AG04450 (cell line): ENCODE results near the gene HMGCS1. TPM values are rescaled to one million over a fixed set of nuclear protein-coding genes. Genes with fewer than 3 reads are reported as not detected.

ENCODE experiments used
- CTCF ChIA-PET: fragments of 300-600, 350-600 bp; formaldehyde crosslinking; extraction: SDS; loops from one replicate; lab custom pipeline; 2022; ENCODE audit warnings: antibody characterized with exemption, inconsistent platforms; lab: Charles Lee
- POLR2A ChIA-PET: fragments of 350-600 bp; formaldehyde crosslinking; extraction: SDS; loops from one replicate; lab custom pipeline; 2021; ENCODE audit warnings: antibody characterized with exemption, inconsistent platforms; lab: Yijun Ruan, JAX
- DNase-seq: peaks from one replicate; pipeline ENCODE4 v3.0.0-alpha.2; 2011; ENCODE audit warnings: low read depth, low spot score
- H3K27ac ChIP-seq: one replicate; pipeline ENCODE4 v1.5.1; 2012; ENCODE audit warnings: low read depth, low read length, control low read depth
- H3K27me3 ChIP-seq: one replicate; pipeline ENCODE4 v1.6.0; 2012; ENCODE audit warnings: low read length; ENCODE audit not compliant: control insufficient read depth, insufficient read depth
- H3K4me3 ChIP-seq: 2 replicates; pipeline ENCODE4 v1.5.1; 2011; ENCODE audit warnings: mild to moderate bottlenecking, low read depth, low read length, control low read depth
- H3K9me3 ChIP-seq: 2 replicates; pipeline ENCODE4 v1.5.1; 2012; ENCODE audit warnings: low read length; ENCODE audit not compliant: control insufficient read depth, insufficient read depth
- CTCF ChIP-seq: IDR thresholded peaks from 2 replicates; pipeline ENCODE4 v1.5.1; 2011; ENCODE audit warnings: low read depth, low read length, control low read depth, inconsistent platforms
- polyA plus RNA-seq: library from polyadenylated mRNA; depleted of rRNA; stranded (reverse); fragments of >200 nt; gene quantifications from 2 replicates; pipeline ENCODE4 v1.2.3, GENCODE V29; 2011

Gene HMGCS1
- polyA plus RNA-seq, 1 experiment: 31.1 TPM

DNA sequence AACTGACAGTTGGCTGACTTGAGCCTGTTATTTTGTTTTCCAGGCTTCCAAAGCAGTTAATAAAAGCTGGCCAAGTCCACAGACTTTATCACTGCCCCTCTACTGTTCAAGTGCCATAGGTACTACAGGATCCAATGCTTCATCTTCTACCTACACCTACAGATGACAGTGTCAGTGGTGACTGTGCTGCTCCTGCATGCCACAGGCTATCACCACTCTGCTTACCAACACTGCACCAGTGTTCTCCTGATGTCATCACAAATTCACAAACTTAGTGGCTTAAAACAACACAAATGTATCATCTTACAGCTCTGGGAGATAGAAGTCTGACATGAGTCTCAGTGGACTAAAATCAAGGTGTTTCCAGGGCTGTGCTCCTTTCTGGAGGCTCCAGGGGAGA, 26.6 kb downstream of the HMGCS1 start:
- ChIA-PET POLR2A (no interaction called here), CTCF (no interaction called here)
- TF ChIP-seq CTCF: no peak
- Histone ChIP-seq H3K4me3 (no peak overlapping the region), H3K27me3 (no peaks in the 10 kb centered on the region), H3K27ac (no peak overlapping the region), H3K9me3 (no peaks in the 10 kb centered on the region)
- DNase-seq: no peak

GRCh38 chr5:43281840-43282658, 31.2 kb downstream of the HMGCS1 start:
- H3K4me3 ChIP-seq: no peak overlapping the region
- ChIA-PET POLR2A (no interaction called here), CTCF (no interaction called here)
- no peaks in the 10 kb centered on the region for H3K9me3 ChIP-seq
- no peak overlapping the region for H3K27ac ChIP-seq
- DNase-seq: no peak
- TF ChIP-seq CTCF: no peak
- no peaks in the 10 kb centered on the region for H3K27me3 ChIP-seq

GRCh38 chr5:43279548-43280274, 33.5 kb downstream of the HMGCS1 start:
- ChIA-PET POLR2A (no interaction called here), CTCF (no interaction called here)
- no peak for DNase-seq
- no peak for TF ChIP-seq CTCF
- H3K27ac ChIP-seq: no peak overlapping the region
- no peaks in the 10 kb centered on the region for H3K9me3 ChIP-seq
- H3K27me3 ChIP-seq: no peaks in the 10 kb centered on the region
- no peak overlapping the region for H3K4me3 ChIP-seq

DNA sequence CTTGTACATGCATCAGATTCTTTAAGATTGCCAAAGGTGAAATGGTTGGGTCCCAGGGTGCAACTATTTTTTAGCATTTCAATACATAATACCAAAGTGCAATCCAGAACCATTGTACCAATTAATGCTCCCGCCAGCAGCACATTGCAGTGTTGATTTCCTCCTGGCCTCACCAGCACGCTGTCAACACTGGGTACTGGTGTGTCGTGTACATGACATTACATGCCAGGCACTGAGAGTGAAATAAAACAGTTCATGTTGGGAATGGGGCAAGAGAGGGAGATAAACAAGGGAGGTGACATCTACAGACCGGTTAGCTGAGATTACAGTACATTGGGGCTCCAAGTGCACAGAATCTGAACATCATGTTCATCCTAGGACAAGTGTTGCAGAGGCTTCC, 37.8 kb downstream of the HMGCS1 start:
- H3K27ac ChIP-seq: no peak overlapping the region
- H3K27me3 ChIP-seq: peaks cover 12% of the 10 kb centered on the region
- no peak for DNase-seq
- no peak overlapping the region for H3K4me3 ChIP-seq
- no peak for TF ChIP-seq CTCF
- CTCF ChIA-PET: no interaction called here
- no peaks in the 10 kb centered on the region for H3K9me3 ChIP-seq
- POLR2A ChIA-PET: no interaction called here
